T47D (cell line): ENCODE results near the gene OVOL2.

Experiments
- DNase-seq, 2 experiments: peaks; one replicate each; pipeline versions ENCODE4 v3.0.0 to v3.0.0-alpha.2; 2011 to 2012; ENCODE audit warnings: low read depth in 1 of 2, low spot score in 1 of 2
- JUND ChIP-seq: IDR thresholded peaks from 2 replicates; pipeline ENCODE4 v1.6.1; 2012; ENCODE audit warnings: low read depth
- in situ Hi-C: cut with HindIII; loops from 2 replicates; pipeline ENCODE4 v1.10.0; 2016; ENCODE audit warnings: low sequenced_read_pairs, low pct_unique_long_range_greater_than_20kb

OVOL2 gene

DNA sequence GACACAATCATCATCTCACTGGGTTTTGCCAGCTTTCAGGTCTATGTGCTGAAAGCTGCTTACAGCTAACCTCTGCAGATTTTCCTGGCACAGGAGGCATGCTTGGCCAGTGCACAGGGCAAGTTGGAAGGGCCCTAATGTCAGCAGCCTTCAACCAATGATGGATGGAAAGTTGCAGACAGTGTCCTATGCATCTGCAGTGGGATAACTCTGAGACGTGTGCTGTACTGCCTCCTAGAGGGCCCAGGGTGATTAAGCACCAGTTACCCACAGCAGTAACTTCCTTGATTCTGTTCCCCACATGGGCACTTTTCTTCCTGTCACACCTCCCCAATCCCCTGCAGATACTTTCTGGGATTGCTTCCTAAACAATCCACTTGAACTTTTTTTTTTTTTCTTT, 38.6 kb downstream of the OVOL2 start:
- no peak for DNase-seq
- TF ChIP-seq JUND: no peak
- in situ Hi-C loops: no loop called here

- no peak for DNase-seq
- TF ChIP-seq JUND: no peak
- in situ Hi-C loops: no loop called here
Observed at GRCh38 chr20:18018100-18018499, 39.6 kb downstream of the OVOL2 start.

GRCh38 chr20:18016772-18017171, 40.9 kb downstream of the OVOL2 start:
- TF ChIP-seq JUND: no peak
- no peak for DNase-seq
- in situ Hi-C loops: no loop called here

GRCh38 chr20:18014411-18014810, 43.3 kb downstream of the OVOL2 start:
- TF ChIP-seq JUND: no peak
- in situ Hi-C loops: no loop called here
- no peak for DNase-seq

DNA sequence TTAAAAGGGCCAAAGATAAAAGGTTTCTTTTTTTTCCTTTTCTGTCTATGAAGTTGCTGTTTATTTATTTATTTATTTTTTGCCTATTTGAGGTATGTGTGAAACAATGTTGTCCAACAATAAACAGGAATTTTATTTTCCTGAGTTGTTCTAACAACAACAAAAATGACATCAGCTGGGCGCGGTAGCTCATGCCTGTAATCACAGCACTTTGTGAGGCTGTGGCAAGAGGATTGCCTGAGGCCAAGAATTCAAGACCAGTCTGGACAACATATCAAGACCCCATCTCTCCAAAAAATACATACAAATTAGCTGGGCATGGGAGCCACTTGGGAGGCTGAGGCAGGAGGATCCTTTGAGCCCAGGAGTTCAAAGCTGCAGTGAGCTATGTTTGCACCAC, 44.8 kb downstream of the OVOL2 start:
- DNase-seq: no peak
- in situ Hi-C loops: no loop called here

GRCh38 chr20:18011951-18012645, 45.6 kb downstream of the OVOL2 start:
- no peak for DNase-seq
- TF ChIP-seq JUND: no peak
- in situ Hi-C loops: no loop called here

More for the DNA sequence above, 44.8 kb downstream of the OVOL2 start:
- no peak for TF ChIP-seq JUND

DNA sequence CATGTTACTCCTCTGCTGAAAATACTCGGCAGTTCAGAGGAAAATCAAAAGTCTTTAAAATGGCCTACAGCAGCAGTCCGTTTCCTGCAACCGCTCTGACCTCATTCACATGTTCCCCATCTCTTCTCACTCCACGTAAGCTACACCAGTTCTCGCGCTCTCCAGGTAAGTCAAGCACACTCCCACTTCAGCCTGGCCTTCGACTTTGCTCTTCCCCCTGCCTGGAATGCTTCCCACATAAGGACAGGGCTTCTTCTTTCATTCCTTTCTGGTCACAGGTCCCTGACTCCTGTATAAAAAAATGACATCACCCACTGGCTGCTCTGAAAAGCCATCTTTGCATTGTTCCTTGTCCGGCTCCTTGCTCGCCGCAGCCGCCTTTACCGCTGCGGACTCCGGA, 46.2 kb downstream of the OVOL2 start:
- TF ChIP-seq JUND: no peak
- no peak for DNase-seq

GRCh38 chr20:18009116-18009515, 48.6 kb downstream of the OVOL2 start:
- in situ Hi-C loops: no loop called here
- no peak for DNase-seq
- TF ChIP-seq JUND: no peak

More for the DNA sequence above, 46.2 kb downstream of the OVOL2 start:
- in situ Hi-C loops: no loop called here

- in situ Hi-C loops: no loop called here
- DNase-seq: no peak
- no peak for TF ChIP-seq JUND
Observed at GRCh38 chr20:18007534-18008292, 50.0 kb downstream of the OVOL2 start.

GRCh38 chr20:18006684-18007083, 51.0 kb downstream of the OVOL2 start:
- TF ChIP-seq JUND: no peak
- peak in 1 of 2 experiments; percentile 49 for DNase-seq

DNA sequence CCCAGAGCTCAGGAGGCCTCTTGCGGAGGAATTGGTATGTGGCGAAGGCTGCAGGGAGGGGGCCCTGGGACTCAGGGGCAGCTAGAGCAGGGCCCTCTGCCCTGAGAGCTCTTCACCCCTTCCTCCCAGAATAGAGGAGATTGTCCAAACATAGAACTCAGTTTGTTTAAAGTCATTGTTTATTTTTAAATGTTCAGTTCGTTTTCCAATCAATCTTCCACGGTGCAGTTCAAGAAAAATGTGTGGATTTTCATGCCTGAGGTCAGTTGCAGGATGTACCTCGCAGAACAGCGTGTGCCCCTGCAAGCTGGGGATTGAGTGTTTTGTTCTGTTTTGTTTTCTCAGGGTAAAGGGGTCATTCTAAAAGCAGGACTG, 51.7 kb downstream of the OVOL2 start:
- no peak for DNase-seq
- TF ChIP-seq JUND: no peak
- in situ Hi-C loops: no loop called here

More at GRCh38 chr20:18006684-18007083, 51.0 kb downstream of the OVOL2 start:
- in situ Hi-C loops: no loop called here

- in situ Hi-C loops: no loop called here
- TF ChIP-seq JUND: no peak
- DNase-seq: peak in 1 of 2 experiments; percentile 38
Observed at GRCh38 chr20:18005170-18005989, 52.3 kb downstream of the OVOL2 start.
